ENCODE data around the gene CFAP74.

- TF ChIP-seq POLR2A (IDR thresholded peaks at IDR 0.05; ENCODE audit: low read depth, low read length): no peak
- TF ChIP-seq POLR2AphosphoS5 (IDR thresholded peaks at IDR 0.05; ENCODE audit: low read depth, low read length): no peak
- TF ChIP-seq TAF1 (IDR thresholded peaks at IDR 0.05; ENCODE audit: borderline replicate concordance, low read depth, low read length): no peak
These were observed 26.7 kb upstream of the CFAP74 start for GRCh38 chr1:2030076-2030871.

All from GM12892 (cell line).